ENCODE data around the gene RASIP1.

The RASIP1 gene

DNA sequence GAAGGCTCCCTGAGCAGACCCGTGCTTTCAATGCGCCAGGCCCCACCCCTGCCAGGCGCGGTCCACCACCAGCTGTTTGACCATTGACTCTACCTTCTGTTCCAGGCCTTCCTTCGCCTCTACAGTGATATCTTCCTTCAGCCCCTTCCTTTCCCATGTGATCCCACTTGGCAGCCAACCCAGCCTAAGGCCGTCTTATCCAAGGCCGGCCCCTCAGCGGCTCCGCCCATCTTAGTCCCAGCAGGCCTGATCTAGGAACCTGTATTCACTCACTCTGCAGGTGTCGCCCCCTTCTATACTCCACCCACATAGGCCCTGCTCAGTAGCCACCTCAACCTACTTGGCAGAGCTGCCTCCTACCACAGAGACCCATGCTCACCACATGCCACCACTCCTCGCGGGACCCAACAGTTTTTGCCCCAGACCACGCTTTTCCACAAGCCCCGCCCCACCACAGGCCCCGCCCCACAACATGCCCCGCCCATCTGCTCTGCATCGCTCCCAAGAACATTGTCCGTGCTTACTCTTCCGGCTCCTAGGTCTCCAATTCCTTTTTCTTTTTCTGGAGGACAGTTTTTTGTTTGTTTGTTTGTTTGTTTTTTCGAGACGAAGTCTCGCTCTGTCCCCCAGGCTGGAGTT lies 2.9 kb downstream of the RASIP1 start:
- H3K79me1 ChIP-seq (replicated peaks; ENCODE audit: low read length, poor library complexity, severe bottlenecking), result no peaks in the 10 kb centered on the region
- H3K4ac ChIP-seq (ENCODE audit: low read depth in 1 of 2, low read length in 2 of 2), result no peak overlapping the region
- H3K23ac ChIP-seq (ENCODE audit: low read length in 2 of 2), result no peak overlapping the region
- H3K27ac ChIP-seq (ENCODE audit: low read length, poor library complexity, severe bottlenecking), result no peak overlapping the region
- H3K4me1 ChIP-seq (ENCODE audit: control insufficient read depth, insufficient read depth, low read depth, low read length), result peaks cover 17% of the 10 kb centered on the region
- no peak overlapping the region for H2AK5ac ChIP-seq (ENCODE audit: low read length, severe bottlenecking)
- no peak overlapping the region for H2BK15ac ChIP-seq (ENCODE audit: low read depth, poor library complexity, severe bottlenecking)
- H3K9me3 ChIP-seq (ENCODE audit: control insufficient read depth, low read length), result no peaks in the 10 kb centered on the region
- H3K9ac ChIP-seq (ENCODE audit: low read length), result no peak overlapping the region
- no peak for DNase-seq
- no peak overlapping the region for H3K4me2 ChIP-seq (ENCODE audit: low read length, poor library complexity, severe bottlenecking)
- no peak overlapping the region for H3K14ac ChIP-seq (ENCODE audit: low read length in 2 of 2)
- WGBS, result 64% methylated on average over 22 of the region's 22 CpGs
- no peak overlapping the region for H4K91ac ChIP-seq (ENCODE audit: low read length)
- H2BK5ac ChIP-seq (ENCODE audit: low read depth, low read length, poor library complexity, severe bottlenecking), result no peak overlapping the region
- H4K8ac ChIP-seq (ENCODE audit: low read length), result no peak overlapping the region
- no peak overlapping the region for H2BK120ac ChIP-seq (ENCODE audit: low read depth, low read length)
- no peak overlapping the region for H2AFZ ChIP-seq (ENCODE audit: low read depth, low read length)
- no peak overlapping the region for H3K4me3 ChIP-seq (ENCODE audit: insufficient read depth in 1 of 2, low read depth in 1 of 2, low read length in 2 of 2)
- peaks cover 5 to 53% of the 10 kb centered on the region in 2 experiments for H3K27me3 ChIP-seq (ENCODE audit: control insufficient read depth in 1 of 2, insufficient read depth in 1 of 2, low read length in 2 of 2)
- no peak overlapping the region for H2BK12ac ChIP-seq (ENCODE audit: low read length in 2 of 2)
- no peak overlapping the region for H3K18ac ChIP-seq (ENCODE audit: low read depth in 1 of 2, low read length in 2 of 2)
- H3K36me3 ChIP-seq (ENCODE audit: control insufficient read depth in 1 of 2, insufficient read depth in 2 of 2, low read depth in 1 of 2, low read length in 2 of 2), result no peaks in the 10 kb centered on the region

DNA sequence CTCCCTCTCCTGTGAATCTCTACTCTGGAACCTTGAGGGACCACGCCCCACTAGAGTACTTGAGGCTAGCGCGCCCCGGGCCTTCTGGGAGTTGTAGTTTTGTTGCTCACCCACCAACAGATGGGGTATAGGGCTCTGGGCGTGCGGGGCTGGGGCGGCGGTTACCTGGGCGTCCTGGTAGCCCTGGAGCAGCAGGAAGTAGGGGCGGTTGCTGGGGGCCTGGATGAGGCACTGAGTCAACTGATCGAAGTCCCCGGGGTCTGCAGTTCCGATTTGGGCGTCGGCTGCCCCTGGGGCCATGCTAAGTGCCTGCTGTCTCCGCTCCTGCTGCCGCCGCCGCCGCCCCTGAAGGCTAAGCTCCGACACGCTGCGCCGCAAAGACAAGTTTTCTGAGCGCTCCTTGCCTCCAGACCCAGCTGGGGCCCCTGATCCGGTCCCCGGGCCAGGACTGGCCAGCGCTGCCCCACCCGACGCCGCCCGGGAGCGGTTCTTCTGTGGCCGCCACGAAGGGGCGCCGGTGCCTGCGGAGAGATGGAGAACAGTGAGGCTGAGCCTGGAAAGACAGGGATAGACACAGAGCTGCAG lies 5.3 kb downstream of the RASIP1 start:
- DNase-seq, result peak; percentile 78
- Histone ChIP-seq H3K4ac (ENCODE audit: low read depth in 1 of 2, low read length in 2 of 2) (peak overlapping the region; percentile 31 to 53), H3K18ac (ENCODE audit: low read depth in 1 of 2, low read length in 2 of 2) (peak overlapping the region; percentile 89 to 92), H3K4me1 (ENCODE audit: control insufficient read depth, insufficient read depth, low read depth, low read length) (peaks cover 17% of the 10 kb centered on the region), H2BK120ac (ENCODE audit: low read depth, low read length) (peak overlapping the region; percentile 80), H3K9me3 (ENCODE audit: control insufficient read depth, low read length) (no peaks in the 10 kb centered on the region), H3K4me3 (ENCODE audit: insufficient read depth in 1 of 2, low read depth in 1 of 2, low read length in 2 of 2) (peak overlapping the region in 1 of 2 experiments; percentile 44), H3K23ac (ENCODE audit: low read length in 2 of 2) (peak overlapping the region in 1 of 2 experiments; percentile 90), H3K27ac (ENCODE audit: low read length, poor library complexity, severe bottlenecking) (no peak overlapping the region), H3K36me3 (ENCODE audit: control insufficient read depth in 1 of 2, insufficient read depth in 2 of 2, low read depth in 1 of 2, low read length in 2 of 2) (no peaks in the 10 kb centered on the region), H2AK5ac (ENCODE audit: low read length, severe bottlenecking) (no peak overlapping the region), H2BK12ac (ENCODE audit: low read length in 2 of 2) (peak overlapping the region in 1 of 2 experiments; percentile 93), H3K27me3 (ENCODE audit: control insufficient read depth in 1 of 2, insufficient read depth in 1 of 2, low read length in 2 of 2) (peaks cover 10 to 56% of the 10 kb centered on the region in 2 experiments), H2BK5ac (ENCODE audit: low read depth, low read length, poor library complexity, severe bottlenecking) (no peak overlapping the region), H2BK15ac (ENCODE audit: low read depth, poor library complexity, severe bottlenecking) (no peak overlapping the region), H3K79me1 (replicated peaks; ENCODE audit: low read length, poor library complexity, severe bottlenecking) (no peaks in the 10 kb centered on the region), H3K14ac (ENCODE audit: low read length in 2 of 2) (peak overlapping the region in 1 of 2 experiments; percentile 95), H3K9ac (ENCODE audit: low read length) (no peak overlapping the region), H4K8ac (ENCODE audit: low read length) (peak overlapping the region; percentile 94), H2AFZ (ENCODE audit: low read depth, low read length) (peak overlapping the region; percentile 99), H3K4me2 (ENCODE audit: low read length, poor library complexity, severe bottlenecking) (peak overlapping the region; percentile 69), H4K91ac (ENCODE audit: low read length) (peak overlapping the region; percentile 78)
- WGBS, result 2% methylated on average over 38 of the region's 38 CpGs

DNA sequence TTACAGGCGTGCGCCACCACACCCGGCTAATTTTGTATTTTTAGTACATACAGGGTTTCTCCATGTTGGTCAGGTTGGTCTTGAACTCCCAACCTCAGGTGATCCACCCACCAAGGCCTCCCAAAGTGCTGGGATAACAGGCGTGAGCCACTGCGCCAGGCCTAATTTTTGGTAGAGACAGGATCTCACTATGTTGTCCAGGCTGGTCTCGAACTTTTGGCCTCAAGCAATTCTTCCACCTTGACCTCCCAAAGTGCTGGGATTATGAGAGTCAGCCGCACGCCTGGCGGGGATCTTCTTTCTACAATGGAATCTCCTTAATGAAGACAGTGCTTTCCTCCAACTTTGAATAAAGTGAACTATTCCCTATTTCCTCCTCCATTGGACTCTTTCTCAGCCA lies 5.8 kb downstream of the RASIP1 start:
- Histone ChIP-seq H2BK120ac (ENCODE audit: low read depth, low read length) (no peak overlapping the region), H3K4me1 (ENCODE audit: control insufficient read depth, insufficient read depth, low read depth, low read length) (peaks cover 14% of the 10 kb centered on the region), H3K4me3 (ENCODE audit: insufficient read depth in 1 of 2, low read depth in 1 of 2, low read length in 2 of 2) (no peak overlapping the region), H2BK5ac (ENCODE audit: low read depth, low read length, poor library complexity, severe bottlenecking) (no peak overlapping the region), H3K36me3 (ENCODE audit: control insufficient read depth in 1 of 2, insufficient read depth in 2 of 2, low read depth in 1 of 2, low read length in 2 of 2) (no peaks in the 10 kb centered on the region), H3K27ac (ENCODE audit: low read length, poor library complexity, severe bottlenecking) (no peak overlapping the region), H4K8ac (ENCODE audit: low read length) (peak overlapping the region; percentile 12), H3K23ac (ENCODE audit: low read length in 2 of 2) (no peak overlapping the region), H3K18ac (ENCODE audit: low read depth in 1 of 2, low read length in 2 of 2) (no peak overlapping the region), H2AFZ (ENCODE audit: low read depth, low read length) (no peak overlapping the region), H2BK12ac (ENCODE audit: low read length in 2 of 2) (no peak overlapping the region), H3K79me1 (replicated peaks; ENCODE audit: low read length, poor library complexity, severe bottlenecking) (no peaks in the 10 kb centered on the region), H3K4me2 (ENCODE audit: low read length, poor library complexity, severe bottlenecking) (no peak overlapping the region), H3K14ac (ENCODE audit: low read length in 2 of 2) (no peak overlapping the region), H2BK15ac (ENCODE audit: low read depth, poor library complexity, severe bottlenecking) (no peak overlapping the region), H3K27me3 (ENCODE audit: control insufficient read depth in 1 of 2, insufficient read depth in 1 of 2, low read length in 2 of 2) (peaks cover 5 to 52% of the 10 kb centered on the region in 2 experiments), H3K4ac (ENCODE audit: low read depth in 1 of 2, low read length in 2 of 2) (no peak overlapping the region), H3K9me3 (ENCODE audit: control insufficient read depth, low read length) (no peaks in the 10 kb centered on the region), H2AK5ac (ENCODE audit: low read length, severe bottlenecking) (no peak overlapping the region), H4K91ac (ENCODE audit: low read length) (peak overlapping the region; percentile 11), H3K9ac (ENCODE audit: low read length) (no peak overlapping the region)
- WGBS, result 97% methylated on average over 9 of the region's 9 CpGs
- no peak for DNase-seq

DNA sequence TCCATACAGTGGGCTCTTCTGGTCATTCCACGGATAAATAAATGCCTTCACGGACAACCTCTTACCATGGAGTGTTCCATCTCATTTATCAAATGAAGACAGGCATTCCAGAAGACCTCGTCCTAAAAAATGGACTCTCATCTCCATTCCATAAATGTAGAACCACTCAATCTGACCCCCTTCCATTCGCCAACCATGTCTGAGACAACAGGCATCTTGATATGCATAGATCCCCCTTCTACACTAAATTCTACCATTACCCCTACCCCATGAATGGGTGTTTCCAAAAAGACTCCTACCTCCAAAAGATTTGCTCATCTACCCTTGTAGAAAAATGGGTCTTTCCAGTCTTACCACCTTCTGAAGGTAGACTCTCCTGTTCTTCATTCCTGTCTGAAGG lies 9.0 kb downstream of the RASIP1 start:
- Histone ChIP-seq H3K4me1 (ENCODE audit: control insufficient read depth, insufficient read depth, low read depth, low read length) (peaks cover 4% of the 10 kb centered on the region), H2AFZ (ENCODE audit: low read depth, low read length) (no peak overlapping the region), H2BK12ac (ENCODE audit: low read length in 2 of 2) (no peak overlapping the region), H3K9ac (ENCODE audit: low read length) (no peak overlapping the region), H3K4ac (ENCODE audit: low read depth in 1 of 2, low read length in 2 of 2) (no peak overlapping the region), H3K18ac (ENCODE audit: low read depth in 1 of 2, low read length in 2 of 2) (no peak overlapping the region), H3K14ac (ENCODE audit: low read length in 2 of 2) (no peak overlapping the region), H4K8ac (ENCODE audit: low read length) (no peak overlapping the region), H2AK5ac (ENCODE audit: low read length, severe bottlenecking) (no peak overlapping the region), H3K79me1 (replicated peaks; ENCODE audit: low read length, poor library complexity, severe bottlenecking) (no peaks in the 10 kb centered on the region), H3K27ac (ENCODE audit: low read length, poor library complexity, severe bottlenecking) (no peak overlapping the region), H2BK120ac (ENCODE audit: low read depth, low read length) (no peak overlapping the region), H3K4me2 (ENCODE audit: low read length, poor library complexity, severe bottlenecking) (no peak overlapping the region), H4K91ac (ENCODE audit: low read length) (no peak overlapping the region), H2BK15ac (ENCODE audit: low read depth, poor library complexity, severe bottlenecking) (no peak overlapping the region), H3K4me3 (ENCODE audit: insufficient read depth in 1 of 2, low read depth in 1 of 2, low read length in 2 of 2) (no peak overlapping the region), H3K27me3 (ENCODE audit: control insufficient read depth in 1 of 2, insufficient read depth in 1 of 2, low read length in 2 of 2) (peaks cover 5 to 32% of the 10 kb centered on the region in 2 experiments), H3K9me3 (ENCODE audit: control insufficient read depth, low read length) (no peaks in the 10 kb centered on the region), H3K36me3 (ENCODE audit: control insufficient read depth in 1 of 2, insufficient read depth in 2 of 2, low read depth in 1 of 2, low read length in 2 of 2) (no peaks in the 10 kb centered on the region), H3K23ac (ENCODE audit: low read length in 2 of 2) (no peak overlapping the region), H2BK5ac (ENCODE audit: low read depth, low read length, poor library complexity, severe bottlenecking) (no peak overlapping the region)
- DNase-seq, result no peak
- WGBS, result 84% methylated on average over 4 of the region's 4 CpGs
